GM12878 (cell line): ENCODE results near the gene NFATC1.

ENCODE experiments used
- TF ChIP-seq, protein P1 (sequence below): IDR thresholded peaks from 2 replicates; pipeline ENCODE4 v1.6.1; 2012; ENCODE audit warnings: low read depth, low read length, improper control_type of control experiment
- TF ChIP-seq, protein P2 (sequence below): fragments of 450-650 bp; IDR thresholded peaks from 2 replicates; pipeline ENCODE4 v1.6.1; 2018; ENCODE audit warnings: borderline replicate concordance, mild to moderate bottlenecking; ENCODE audit not compliant: partially characterized antibody

DNA sequence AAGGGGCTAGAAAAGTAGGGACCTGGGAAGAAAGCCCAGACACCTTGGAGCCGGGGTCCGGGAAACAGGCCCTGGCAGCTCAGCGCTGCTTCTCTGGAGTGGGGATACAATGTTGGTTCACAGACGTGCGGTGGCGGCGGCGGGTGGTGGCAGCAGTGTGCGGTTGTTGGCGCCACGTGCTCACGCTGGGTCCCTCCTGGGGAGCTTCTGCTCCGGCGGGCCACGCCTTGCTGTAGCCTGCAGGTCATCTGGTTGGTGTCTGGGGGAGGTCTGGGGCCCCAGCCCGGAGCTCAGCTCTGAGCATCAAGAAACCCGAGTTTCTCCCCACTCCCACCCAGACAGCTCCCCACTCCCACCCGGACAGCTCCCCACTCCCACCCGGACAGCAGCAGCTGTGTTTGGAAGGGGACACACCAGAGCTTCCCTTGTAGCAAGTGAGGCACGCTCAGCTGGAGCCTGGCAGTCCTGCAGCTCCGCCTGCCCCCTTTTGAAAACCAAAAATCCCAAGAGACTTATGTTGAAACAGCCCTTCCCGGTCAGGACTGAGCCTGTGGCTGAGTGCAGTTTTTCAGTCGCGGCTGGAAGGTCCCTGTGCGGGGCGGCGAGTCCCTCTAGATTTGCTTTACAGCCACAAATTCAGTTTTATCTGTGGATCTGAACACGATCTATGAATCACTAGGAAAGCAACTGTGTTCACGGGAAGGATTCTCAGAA lies 46.9 kb downstream of the NFATC1 start:
- TF ChIP-seq, protein P1, sequence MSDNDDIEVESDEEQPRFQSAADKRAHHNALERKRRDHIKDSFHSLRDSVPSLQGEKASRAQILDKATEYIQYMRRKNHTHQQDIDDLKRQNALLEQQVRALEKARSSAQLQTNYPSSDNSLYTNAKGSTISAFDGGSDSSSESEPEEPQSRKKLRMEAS = no peak
- TF ChIP-seq, protein P2, sequence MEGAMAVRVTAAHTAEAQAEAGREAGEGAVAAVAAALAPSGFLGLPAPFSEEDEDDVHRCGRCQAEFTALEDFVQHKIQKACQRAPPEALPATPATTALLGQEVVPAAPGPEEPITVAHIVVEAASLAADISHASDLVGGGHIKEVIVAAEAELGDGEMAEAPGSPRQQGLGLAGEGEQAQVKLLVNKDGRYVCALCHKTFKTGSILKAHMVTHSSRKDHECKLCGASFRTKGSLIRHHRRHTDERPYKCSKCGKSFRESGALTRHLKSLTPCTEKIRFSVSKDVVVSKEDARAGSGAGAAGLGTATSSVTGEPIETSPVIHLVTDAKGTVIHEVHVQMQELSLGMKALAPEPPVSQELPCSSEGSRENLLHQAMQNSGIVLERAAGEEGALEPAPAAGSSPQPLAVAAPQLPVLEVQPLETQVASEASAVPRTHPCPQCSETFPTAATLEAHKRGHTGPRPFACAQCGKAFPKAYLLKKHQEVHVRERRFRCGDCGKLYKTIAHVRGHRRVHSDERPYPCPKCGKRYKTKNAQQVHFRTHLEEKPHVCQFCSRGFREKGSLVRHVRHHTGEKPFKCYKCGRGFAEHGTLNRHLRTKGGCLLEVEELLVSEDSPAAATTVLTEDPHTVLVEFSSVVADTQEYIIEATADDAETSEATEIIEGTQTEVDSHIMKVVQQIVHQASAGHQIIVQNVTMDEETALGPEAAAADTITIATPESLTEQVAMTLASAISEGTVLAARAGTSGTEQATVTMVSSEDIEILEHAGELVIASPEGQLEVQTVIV = no peak
